HG02610 (cell line): ENCODE results near the gene TEX47.

ENCODE experiments used
- ATAC-seq: cut with Tn5 transposase; IDR thresholded peaks from one replicate; pipeline ENCODE4 v1.9.1; 2021; ENCODE audit warnings: mild to moderate bottlenecking, moderate library complexity; ENCODE audit not compliant: unreplicated experiment

Gene TEX47

GRCh38 chr7:88795553-88795952, at the start of gene TEX47:
Gene TEX47 (minus strand): TSS chr7:88795737. CDS start chr7:88794942, 795 bp downstream.
- ATAC-seq, result no peak

- ATAC-seq, result no peak
Observed at GRCh38 chr7:88845091-88845490, 49.6 kb upstream of the TEX47 start.

GRCh38 chr7:88842201-88842600, 46.7 kb upstream of the TEX47 start:
- ATAC-seq, result no peak

GRCh38 chr7:88835147-88835728, 39.7 kb upstream of the TEX47 start:
- peak; percentile 91 for ATAC-seq

GRCh38 chr7:88826222-88826621, 30.7 kb upstream of the TEX47 start:
- ATAC-seq, result no peak

- ATAC-seq, result no peak
Observed at GRCh38 chr7:88818552-88818951, 23.0 kb upstream of the TEX47 start.

- no peak for ATAC-seq
Observed at GRCh38 chr7:88806280-88807037, 10.9 kb upstream of the TEX47 start.

GRCh38 chr7:88801046-88801445, 5.5 kb upstream of the TEX47 start:
- no peak for ATAC-seq

- no peak for ATAC-seq
Observed at GRCh38 chr7:88792361-88792760, 3.2 kb downstream of the TEX47 start.

GRCh38 chr7:88791891-88792290, 3.6 kb downstream of the TEX47 start:
- ATAC-seq, result no peak

- no peak for ATAC-seq
Observed at GRCh38 chr7:88789480-88790064, 6.0 kb downstream of the TEX47 start.

GRCh38 chr7:88787777-88788176, 7.8 kb downstream of the TEX47 start:
- ATAC-seq, result no peak

GRCh38 chr7:88775838-88776237, 19.7 kb downstream of the TEX47 start:
- ATAC-seq, result no peak

- ATAC-seq, result no peak
Observed at GRCh38 chr7:88772776-88773175, 22.8 kb downstream of the TEX47 start.

GRCh38 chr7:88771417-88771816, 24.1 kb downstream of the TEX47 start:
- peak; percentile 68 for ATAC-seq

GRCh38 chr7:88761779-88762178, 33.8 kb downstream of the TEX47 start:
- ATAC-seq, result no peak

GRCh38 chr7:88760136-88760515, 35.4 kb downstream of the TEX47 start:
- no peak for ATAC-seq

GRCh38 chr7:88759230-88760135, 36.1 kb downstream of the TEX47 start, which contains the start of gene ZNF804B:
Gene ZNF804B (plus strand): TSS chr7:88759700. CDS start chr7:88759977, 277 bp downstream.
- ATAC-seq, result no peak

- ATAC-seq, result no peak
Observed at GRCh38 chr7:88758381-88759229, 36.9 kb downstream of the TEX47 start.

GRCh38 chr7:88757371-88757770, 38.2 kb downstream of the TEX47 start:
- ATAC-seq, result no peak
